Caco-2 (cell line): ENCODE results near the gene SUOX. TPM values are rescaled to one million over a fixed set of nuclear protein-coding genes. Genes with fewer than 3 reads are reported as not detected.
"Not testable (repeated sequence)": the region's sequence is repeated elsewhere in the genome, so short reads cannot be mapped to it uniquely, and the experiment has no call there.

Experiments used
- BruUV-seq: library from RNA; stranded (reverse); fragments of 400-500 nt; replicated peaks from 2 replicates; lab custom pipeline; 2021; lab: Mats Ljungman, UMichigan
- CTCF ChIA-PET: fragments of 300-600 bp; sonication (Branson Sonifier 250); formaldehyde crosslinking; loops from one replicate; lab custom pipeline; 2022; ENCODE audit warnings: antibody characterized with exemption; lab: Charles Lee
- POLR2A ChIA-PET: fragments of 300-600 bp; sonication (Branson Sonifier 250); formaldehyde crosslinking; loops from one replicate; lab custom pipeline; 2022; ENCODE audit warnings: antibody characterized with exemption; lab: Charles Lee
- DNase-seq, 2 experiments: peaks; one replicate each; pipeline versions ENCODE4 v3.0.0 to v3.0.0-alpha.2; 2020 to 2022
- H3K27me3 ChIP-seq: replicated peaks from 2 replicates; pipeline ENCODE4 v1.6.0; 2011; ENCODE audit warnings: low read length; ENCODE audit not compliant: control insufficient read depth, insufficient read depth
- H3K36me3 ChIP-seq: 2 replicates; pipeline ENCODE4 v1.5.1; 2011; ENCODE audit warnings: low read length; ENCODE audit not compliant: control insufficient read depth, insufficient read depth
- H3K4me1 ChIP-seq: fragments of 250-450 bp; sonication (Bioruptor Pico); 2 replicates; pipeline ENCODE4 v1.5.1; 2020; ENCODE audit warnings: mild to moderate bottlenecking
- H3K4me3 ChIP-seq: 2 replicates; pipeline ENCODE4 v1.5.1; 2011; ENCODE audit warnings: low read depth, mild to moderate bottlenecking, control low read depth, low read length
- H3K9me3 ChIP-seq: fragments of 250-450 bp; sonication (Bioruptor Pico); 2 replicates; pipeline ENCODE4 v1.5.1; 2020; ENCODE audit warnings: mild to moderate bottlenecking, moderate library complexity
- H3K27ac Mint-ChIP-seq: one replicate; pipeline ENCODE4 v1.8.0; 2022; ENCODE audit warnings: mixed read lengths; ENCODE audit not compliant: unreplicated experiment
- H3K27me3 Mint-ChIP-seq: one replicate; pipeline ENCODE4 v1.8.0; 2022; ENCODE audit warnings: mixed read lengths; ENCODE audit not compliant: insufficient read depth, unreplicated experiment
- H3K36me3 Mint-ChIP-seq: one replicate; pipeline ENCODE4 v1.8.0; 2022; ENCODE audit warnings: mild to moderate bottlenecking, mixed read lengths; ENCODE audit not compliant: insufficient read depth, unreplicated experiment
- H3K4me1 Mint-ChIP-seq: one replicate; pipeline ENCODE4 v1.8.0; 2022; ENCODE audit warnings: low read depth, mixed read lengths; ENCODE audit not compliant: unreplicated experiment
- H3K4me3 Mint-ChIP-seq: one replicate; pipeline ENCODE4 v1.8.0; 2022; ENCODE audit warnings: mild to moderate bottlenecking, moderate library complexity, mixed read lengths; ENCODE audit not compliant: unreplicated experiment
- H3K9me3 Mint-ChIP-seq: one replicate; pipeline ENCODE4 v1.8.0; 2022; ENCODE audit warnings: mixed read lengths; ENCODE audit not compliant: unreplicated experiment
- CTCF ChIP-seq, 2 experiments: fragments of 200-600 bp in 1 of 2; IDR thresholded peaks; 1 replicate in 1 of 2; 2 replicates in 1 of 2; pipeline versions ENCODE4 v1.5.1 to v1.8.0; 2011 to 2022; ENCODE audit warnings: antibody characterized with exemption in 1 of 2, control low read depth in 1 of 2, inconsistent platforms in 1 of 2, low read depth in 1 of 2, low read length in 1 of 2, mild to moderate bottlenecking in 1 of 2, moderate library complexity in 1 of 2; ENCODE audit not compliant: insufficient read depth in 1 of 2, severe bottlenecking in 1 of 2, unreplicated experiment in 1 of 2
- intact Hi-C: fragments of 100-400 bp; cut with micrococcal nuclease; formaldehyde crosslinking; loops from one replicate; pipeline ENCODE4 v1.10.0; 2022; ENCODE audit not compliant: unreplicated experiment
- total RNA-seq: library from RNA; stranded (reverse); gene quantifications from 2 replicates; pipeline ENCODE4 v1.2.3, GENCODE V29; 2022

Gene SUOX
- total RNA-seq, 1 experiment from 2014 or later, result 40.8 TPM

DNA sequence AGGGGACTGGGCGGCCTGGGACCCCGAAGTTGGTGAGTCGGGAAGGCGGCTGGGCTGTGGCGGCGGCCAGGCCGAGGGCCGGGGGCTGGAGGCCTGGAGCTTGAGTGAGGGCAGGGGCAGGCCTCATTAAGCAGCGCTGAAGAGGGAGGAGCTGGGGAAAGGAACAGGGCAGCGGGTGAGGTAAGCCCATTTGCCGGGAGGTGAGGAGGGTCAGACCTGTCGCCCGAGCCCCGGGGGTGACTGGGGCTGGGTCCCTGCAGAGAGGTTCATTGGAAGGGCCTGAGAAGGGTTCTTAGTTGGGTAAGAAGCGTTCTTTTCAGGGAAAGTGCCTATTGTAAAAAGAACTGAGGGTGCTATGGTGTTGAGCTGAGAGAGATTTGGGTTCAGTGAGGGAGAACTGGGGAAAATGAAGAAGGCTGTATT is 22.8 kb upstream of the SUOX start:
- Mint-ChIP-seq H3K4me3 (no peak overlapping the region), H3K27me3 (no peaks in the 10 kb centered on the region), H3K9me3 (no peaks in the 10 kb centered on the region), H3K36me3 (peaks cover 52% of the 10 kb centered on the region), H3K4me1 (peaks cover 16% of the 10 kb centered on the region), H3K27ac (no peak overlapping the region)
- Histone ChIP-seq H3K4me3 (peak overlapping the region; percentile 92), H3K9me3 (no peaks in the 10 kb centered on the region), H3K4me1 (peaks cover 28% of the 10 kb centered on the region), H3K36me3 (peaks cover 2% of the 10 kb centered on the region), H3K27me3 (no peaks in the 10 kb centered on the region)
- no TSS peak for BruUV-seq
- ChIA-PET CTCF (interaction anchor here (0.6 to 2.1 kb wide), 20 partner anchors 8 to 517 kb away, joined by 3 to 37 read pairs (median 5); partner anchors contain the start of genes DGKA, DNAJC14, ESYT1 and ORMDL2), POLR2A (interaction anchor here (0.5 to 3.0 kb wide), 23 partner anchors 8 to 292 kb away, joined by 3 to 23 read pairs (median 5); partner anchors contain the start of genes DNAJC14, ORMDL2, PMEL and PYM1)
- TF ChIP-seq CTCF (IDR thresholded peaks at IDR 0.05; ENCODE audit: insufficient read depth in 1 of 2, low read depth in 1 of 2, low read length in 1 of 2, severe bottlenecking in 1 of 2, unreplicated experiment in 1 of 2), result no peak
- DNase-seq, result peak; percentile 66 to 67
- intact Hi-C loops, result loop anchor here (5.0 kb wide), 1 partner anchor 663 kb away; no protein-coding TSS in a partner anchor

- intact Hi-C loops, result no loop called here
- Mint-ChIP-seq H3K27me3 (no peaks in the 10 kb centered on the region), H3K9me3 (no peaks in the 10 kb centered on the region), H3K4me1 (peaks cover 6% of the 10 kb centered on the region), H3K27ac (no peak overlapping the region), H3K4me3 (no peak overlapping the region), H3K36me3 (peaks cover 39% of the 10 kb centered on the region)
- H3K4me3 ChIP-seq, result no peak overlapping the region
- H3K27me3 ChIP-seq, result no peaks in the 10 kb centered on the region
- H3K4me1 ChIP-seq, result peaks cover 5% of the 10 kb centered on the region; the same call in 1 of the 2 replicates
- DNase-seq, result no peak
- TF ChIP-seq CTCF (IDR thresholded peaks at IDR 0.05; ENCODE audit: insufficient read depth in 1 of 2, low read depth in 1 of 2, low read length in 1 of 2, severe bottlenecking in 1 of 2, unreplicated experiment in 1 of 2), result no peak
- CTCF ChIA-PET, result no interaction called here
- no TSS peak for BruUV-seq
- POLR2A ChIA-PET, result no interaction called here
- H3K36me3 ChIP-seq, result peaks cover 2% of the 10 kb centered on the region; the same call in 1 of the 2 replicates
- no peaks in the 10 kb centered on the region for H3K9me3 ChIP-seq
Observed at GRCh38 chr12:55978393-55978792, 18.7 kb upstream of the SUOX start.

- peaks cover 6% of the 10 kb centered on the region for H3K4me1 Mint-ChIP-seq
- H3K4me1 ChIP-seq, result peaks cover 5% of the 10 kb centered on the region; the same call in 1 of the 2 replicates
- ChIA-PET POLR2A (no interaction called here), CTCF (no interaction called here)
- no peak for TF ChIP-seq CTCF (IDR thresholded peaks at IDR 0.05; ENCODE audit: insufficient read depth in 1 of 2, low read depth in 1 of 2, low read length in 1 of 2, severe bottlenecking in 1 of 2, unreplicated experiment in 1 of 2)
- peaks cover 46% of the 10 kb centered on the region for H3K36me3 Mint-ChIP-seq
- no peak overlapping the region for H3K4me3 Mint-ChIP-seq
- no peaks in the 10 kb centered on the region for H3K9me3 Mint-ChIP-seq
- peaks cover 2% of the 10 kb centered on the region; the same call in 1 of the 2 replicates for H3K36me3 ChIP-seq
- intact Hi-C loops, result no loop called here
- H3K27ac Mint-ChIP-seq, result no peak overlapping the region
- no peaks in the 10 kb centered on the region for H3K9me3 ChIP-seq
- BruUV-seq, result no TSS peak
- no peaks in the 10 kb centered on the region for H3K27me3 ChIP-seq
- no peaks in the 10 kb centered on the region for H3K27me3 Mint-ChIP-seq
- no peak overlapping the region for H3K4me3 ChIP-seq
- no peak for DNase-seq
Observed at GRCh38 chr12:55979069-55979468, 18.0 kb upstream of the SUOX start.

GRCh38 chr12:55981882-55982281 is 15.2 kb upstream of the SUOX start:
- H3K4me1 ChIP-seq, BruUV-seq, H3K36me3 ChIP-seq, H3K4me1 Mint-ChIP-seq, H3K27ac Mint-ChIP-seq, DNase-seq, H3K4me3 ChIP-seq, H3K9me3 Mint-ChIP-seq, H3K27me3 ChIP-seq, intact Hi-C loops, H3K27me3 Mint-ChIP-seq, H3K9me3 ChIP-seq, H3K4me3 Mint-ChIP-seq: not testable (repeated sequence)
- POLR2A ChIA-PET, result interaction anchor here (1.4 kb wide), 1 partner anchor 8 kb away, joined by 7 read pairs; the partner anchor contains the start of gene RAB5B
- peaks cover 65% of the 10 kb centered on the region for H3K36me3 Mint-ChIP-seq
- CTCF ChIA-PET, result interaction anchor here (0.7 to 1.3 kb wide), 5 partner anchors 8 to 50 kb away, joined by 3 to 5 read pairs (median 4); partner anchors contain the start of genes RAB5B and SUOX
